ENCODE data around the gene RMDN3. TPM values are rescaled to one million over a fixed set of nuclear protein-coding genes. Genes with fewer than 3 reads are reported as not detected.

RMDN3 gene
- total and polyA plus RNA-seq, 2 of the 13 experiments (the other 11 are each of a cell fraction or from before 2014, with no cell fraction given), result 16.8 to 19.5 TPM

GRCh38 chr15:40782609-40783227, 27.7 kb upstream of the RMDN3 start (continued):
- TF ChIP-seq DRAP1 (CRISPR knock-in tag; IDR thresholded peaks at IDR 0.05), result peak; percentile 47; the same call in 1 of the 2 replicates
- TF ChIP-seq ZNF746 (CRISPR knock-in tag; IDR thresholded peaks at IDR 0.05), result no peak
- TF ChIP-seq FOXA1 (IDR thresholded peaks at IDR 0.05), result no peak
- peak; percentile 26; the same call in 1 of the 2 replicates for TF ChIP-seq FOXA1 (CRISPR knock-in tag; IDR thresholded peaks at IDR 0.05)
- TF ChIP-seq TBX2 (CRISPR knock-in tag; IDR thresholded peaks at IDR 0.05; ENCODE audit: borderline replicate concordance), result 0 out of 2 replicates have a peak, but pooled peaks have one; percentile 31
- TF ChIP-seq NFE2L1 (CRISPR knock-in tag; IDR thresholded peaks at IDR 0.05; ENCODE audit: borderline replicate concordance), result no peak
- TF ChIP-seq, protein P1, sequence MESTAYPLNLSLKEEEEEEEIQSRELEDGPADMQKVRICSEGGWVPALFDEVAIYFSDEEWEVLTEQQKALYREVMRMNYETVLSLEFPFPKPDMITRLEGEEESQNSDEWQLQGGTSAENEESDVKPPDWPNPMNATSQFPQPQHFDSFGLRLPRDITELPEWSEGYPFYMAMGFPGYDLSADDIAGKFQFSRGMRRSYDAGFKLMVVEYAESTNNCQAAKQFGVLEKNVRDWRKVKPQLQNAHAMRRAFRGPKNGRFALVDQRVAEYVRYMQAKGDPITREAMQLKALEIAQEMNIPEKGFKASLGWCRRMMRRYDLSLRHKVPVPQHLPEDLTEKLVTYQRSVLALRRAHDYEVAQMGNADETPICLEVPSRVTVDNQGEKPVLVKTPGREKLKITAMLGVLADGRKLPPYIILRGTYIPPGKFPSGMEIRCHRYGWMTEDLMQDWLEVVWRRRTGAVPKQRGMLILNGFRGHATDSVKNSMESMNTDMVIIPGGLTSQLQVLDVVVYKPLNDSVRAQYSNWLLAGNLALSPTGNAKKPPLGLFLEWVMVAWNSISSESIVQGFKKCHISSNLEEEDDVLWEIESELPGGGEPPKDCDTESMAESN (CRISPR knock-in tag; conservative IDR thresholded peaks at IDR 0.05), result 0 out of 2 replicates have a peak, but pooled peaks have one; percentile 22
- TF ChIP-seq BHLHE40 (IDR thresholded peaks at IDR 0.05; ENCODE audit: low read length), result peak; percentile 36; the same call in 1 of the 2 replicates
- TF ChIP-seq ZNF563 (CRISPR knock-in tag; IDR thresholded peaks at IDR 0.05), result no peak
- TF ChIP-seq MXD4 (CRISPR knock-in tag; IDR thresholded peaks at IDR 0.05), result 0 out of 2 replicates have a peak, but pooled peaks have one; percentile 33
- no peak for TF ChIP-seq JUNB (CRISPR knock-in tag; IDR thresholded peaks at IDR 0.05; ENCODE audit: borderline replicate concordance)
- peak; percentile 65; the same call in 1 of the 2 replicates for TF ChIP-seq ZNF124 (CRISPR knock-in tag; IDR thresholded peaks at IDR 0.05)
- TF ChIP-seq JDP2 (CRISPR knock-in tag; IDR thresholded peaks at IDR 0.05; ENCODE audit: borderline replicate concordance), result no peak
- TF ChIP-seq PTBP1 (IDR thresholded peaks at IDR 0.05; ENCODE audit: low read depth, low read length, poor library complexity, severe bottlenecking), result no peak
- TF ChIP-seq ETS1 (CRISPR knock-in tag; IDR thresholded peaks at IDR 0.05), result no peak
- TF ChIP-seq, protein P2, sequence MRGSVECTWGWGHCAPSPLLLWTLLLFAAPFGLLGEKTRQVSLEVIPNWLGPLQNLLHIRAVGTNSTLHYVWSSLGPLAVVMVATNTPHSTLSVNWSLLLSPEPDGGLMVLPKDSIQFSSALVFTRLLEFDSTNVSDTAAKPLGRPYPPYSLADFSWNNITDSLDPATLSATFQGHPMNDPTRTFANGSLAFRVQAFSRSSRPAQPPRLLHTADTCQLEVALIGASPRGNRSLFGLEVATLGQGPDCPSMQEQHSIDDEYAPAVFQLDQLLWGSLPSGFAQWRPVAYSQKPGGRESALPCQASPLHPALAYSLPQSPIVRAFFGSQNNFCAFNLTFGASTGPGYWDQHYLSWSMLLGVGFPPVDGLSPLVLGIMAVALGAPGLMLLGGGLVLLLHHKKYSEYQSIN (CRISPR knock-in tag; IDR thresholded peaks at IDR 0.05; ENCODE audit: borderline replicate concordance), result no peak
- 0 out of 2 replicates have a peak, but pooled peaks have one; percentile 62 for TF ChIP-seq ARHGAP35 (CRISPR knock-in tag; IDR thresholded peaks at IDR 0.05; ENCODE audit: borderline replicate concordance)
- no peak for TF ChIP-seq EEA1 (CRISPR knock-in tag; IDR thresholded peaks at IDR 0.05; ENCODE audit: borderline replicate concordance)
- no peak for TF ChIP-seq CENPX (CRISPR knock-in tag; IDR thresholded peaks at IDR 0.05)
- TF ChIP-seq KDM5A (IDR thresholded peaks at IDR 0.05; ENCODE audit: borderline replicate concordance, low read length), result no peak
- no peak for TF ChIP-seq KLF9 (CRISPR knock-in tag; IDR thresholded peaks at IDR 0.05; ENCODE audit: low read depth)
- TF ChIP-seq, protein P3, sequence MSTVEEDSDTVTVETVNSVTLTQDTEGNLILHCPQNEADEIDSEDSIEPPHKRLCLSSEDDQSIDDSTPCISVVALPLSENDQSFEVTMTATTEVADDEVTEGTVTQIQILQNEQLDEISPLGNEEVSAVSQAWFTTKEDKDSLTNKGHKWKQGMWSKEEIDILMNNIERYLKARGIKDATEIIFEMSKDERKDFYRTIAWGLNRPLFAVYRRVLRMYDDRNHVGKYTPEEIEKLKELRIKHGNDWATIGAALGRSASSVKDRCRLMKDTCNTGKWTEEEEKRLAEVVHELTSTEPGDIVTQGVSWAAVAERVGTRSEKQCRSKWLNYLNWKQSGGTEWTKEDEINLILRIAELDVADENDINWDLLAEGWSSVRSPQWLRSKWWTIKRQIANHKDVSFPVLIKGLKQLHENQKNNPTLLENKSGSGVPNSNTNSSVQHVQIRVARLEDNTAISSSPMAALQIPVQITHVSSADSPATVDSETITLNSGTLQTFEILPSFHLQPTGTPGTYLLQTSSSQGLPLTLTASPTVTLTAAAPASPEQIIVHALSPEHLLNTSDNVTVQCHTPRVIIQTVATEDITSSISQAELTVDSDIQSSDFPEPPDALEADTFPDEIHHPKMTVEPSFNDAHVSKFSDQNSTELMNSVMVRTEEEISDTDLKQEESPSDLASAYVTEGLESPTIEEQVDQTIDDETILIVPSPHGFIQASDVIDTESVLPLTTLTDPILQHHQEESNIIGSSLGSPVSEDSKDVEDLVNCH (CRISPR knock-in tag; IDR thresholded peaks at IDR 0.05), result no peak
- TF ChIP-seq SMAD1 (CRISPR knock-in tag; IDR thresholded peaks at IDR 0.05; ENCODE audit: borderline replicate concordance, low read depth), result no peak
- no peak for TF ChIP-seq TMF1 (CRISPR knock-in tag; IDR thresholded peaks at IDR 0.05; ENCODE audit: low read depth)

Measured in HepG2 (cell line).